GM06990 (cell line): ENCODE results near the gene SYN1.

Experiments used
- DNase-seq: peaks from one replicate; pipeline ENCODE4 v3.0.0-alpha.2; 2011; ENCODE audit not compliant: insufficient read length; ENCODE audit errors: extremely low read depth
- H3K27me3 ChIP-seq: replicated peaks from 2 replicates; pipeline ENCODE4 v1.6.0; 2011; ENCODE audit warnings: low read length; ENCODE audit not compliant: control insufficient read depth, insufficient read depth
- H3K36me3 ChIP-seq: 2 replicates; pipeline ENCODE4 v1.5.1; 2011; ENCODE audit warnings: low read length; ENCODE audit not compliant: control insufficient read depth, insufficient read depth
- H3K4me3 ChIP-seq: replicated peaks from 2 replicates; pipeline ENCODE4 v1.5.1; 2011; ENCODE audit warnings: low read depth, mild to moderate bottlenecking, control low read depth, low read length
- CTCF ChIP-seq: IDR thresholded peaks from 2 replicates; pipeline ENCODE4 v1.5.1; 2011; ENCODE audit warnings: low read length, control low read depth, mild to moderate bottlenecking, inconsistent platforms; ENCODE audit not compliant: insufficient read depth, poor library complexity, severe bottlenecking

Gene SYN1

GRCh38 chrX:47583240-47583861, 36.3 kb downstream of the SYN1 start:
- Histone ChIP-seq H3K4me3 (peak overlapping the region; percentile 63), H3K36me3 (peaks cover 2% of the 10 kb centered on the region; the same call in 1 of the 2 replicates), H3K27me3 (no peaks in the 10 kb centered on the region; the same call in 1 of the 2 replicates)
- no peak for TF ChIP-seq CTCF
- no peak for DNase-seq

- DNase-seq, result peak; percentile 81
- no peaks in the 10 kb centered on the region for H3K27me3 ChIP-seq
- TF ChIP-seq CTCF, result no peak
- H3K4me3 ChIP-seq, result peak within 1 kb of the TSS; percentile 63
- peaks cover 2% of the 10 kb centered on the region; the same call in 1 of the 2 replicates for H3K36me3 ChIP-seq
Observed at GRCh38 chrX:47581731-47582647, 37.7 kb downstream of the SYN1 start, which contains the start of gene TIMP1. TIMP1 (plus strand) TSS chrX:47582436; CDS start chrX:47583416, 980 bp downstream.

GRCh38 chrX:47579537-47579936, 40.1 kb downstream of the SYN1 start:
- no peaks in the 10 kb centered on the region for H3K36me3 ChIP-seq
- no peaks in the 10 kb centered on the region for H3K27me3 ChIP-seq
- TF ChIP-seq CTCF, result no peak
- no peak for DNase-seq
- no peak overlapping the region for H3K4me3 ChIP-seq

- TF ChIP-seq CTCF, result no peak
- DNase-seq, result no peak
- no peaks in the 10 kb centered on the region for H3K36me3 ChIP-seq
- no peak overlapping the region for H3K4me3 ChIP-seq
- H3K27me3 ChIP-seq, result no peaks in the 10 kb centered on the region
Observed at GRCh38 chrX:47578692-47579091, 41.0 kb downstream of the SYN1 start.

- Histone ChIP-seq H3K4me3 (no peak overlapping the region), H3K36me3 (no peaks in the 10 kb centered on the region), H3K27me3 (no peaks in the 10 kb centered on the region)
- no peak for DNase-seq
- TF ChIP-seq CTCF, result no peak
Observed at GRCh38 chrX:47577901-47578300, 41.8 kb downstream of the SYN1 start.
